ENCODE measurements around the gene CALML3.
"Not testable (repeated sequence)": the region's sequence is repeated elsewhere in the genome, so short reads cannot be mapped to it uniquely, and the experiment has no call there.

Gene CALML3

DNA sequence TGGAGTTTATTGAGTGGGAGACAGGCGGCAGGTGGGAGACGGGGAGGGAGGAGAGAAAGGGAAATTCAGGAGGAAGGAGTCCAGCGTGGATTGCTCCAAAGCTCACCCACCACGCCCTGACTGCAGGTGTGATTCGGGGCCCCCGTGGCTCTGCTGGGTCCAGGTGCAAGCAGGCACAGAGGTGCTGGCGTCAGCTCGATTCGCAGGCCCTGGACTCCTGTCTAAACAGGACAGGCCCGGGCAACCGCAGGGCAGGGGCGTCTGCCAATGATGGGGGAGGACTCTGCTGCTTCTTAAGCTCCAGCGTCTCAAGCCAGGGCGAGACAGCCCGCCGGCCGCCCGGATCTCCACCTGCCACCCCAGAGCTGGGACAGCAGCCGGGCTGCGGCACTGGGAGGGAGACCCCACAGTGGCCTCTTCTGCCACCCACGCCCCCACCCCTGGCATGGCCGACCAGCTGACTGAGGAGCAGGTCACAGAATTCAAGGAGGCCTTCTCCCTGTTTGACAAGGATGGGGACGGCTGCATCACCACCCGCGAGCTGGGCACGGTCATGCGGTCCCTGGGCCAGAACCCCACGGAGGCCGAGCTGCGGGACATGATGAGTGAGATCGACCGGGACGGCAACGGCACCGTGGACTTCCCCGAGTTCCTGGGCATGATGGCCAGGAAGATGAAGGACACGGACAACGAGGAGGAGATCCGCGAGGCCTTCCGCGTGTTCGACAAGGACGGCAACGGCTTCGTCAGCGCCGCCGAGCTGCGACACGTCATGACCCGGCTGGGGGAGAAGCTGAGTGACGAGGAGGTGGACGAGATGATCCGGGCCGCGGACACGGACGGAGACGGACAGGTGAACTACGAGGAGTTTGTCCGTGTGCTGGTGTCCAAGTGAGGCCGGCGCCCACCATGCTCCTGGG is at the start of gene CALML3:
TSS of gene CALML3 (plus strand) at position 321 of the 920 bp plus-strand sequence. CDS start at position 446, 125 bp downstream.
- Mint-ChIP-seq H3K9me3 (no peaks in the 10 kb centered on the region), H3K4me3 (no peak within 1 kb of the TSS), H3K27me3 (no peaks in the 10 kb centered on the region), H3K4me1 (ENCODE audit: low read depth) (no peaks in the 10 kb centered on the region), H3K36me3 (ENCODE audit: low read depth) (no peaks in the 10 kb centered on the region), H3K27ac (no peak within 1 kb of the TSS)

DNA sequence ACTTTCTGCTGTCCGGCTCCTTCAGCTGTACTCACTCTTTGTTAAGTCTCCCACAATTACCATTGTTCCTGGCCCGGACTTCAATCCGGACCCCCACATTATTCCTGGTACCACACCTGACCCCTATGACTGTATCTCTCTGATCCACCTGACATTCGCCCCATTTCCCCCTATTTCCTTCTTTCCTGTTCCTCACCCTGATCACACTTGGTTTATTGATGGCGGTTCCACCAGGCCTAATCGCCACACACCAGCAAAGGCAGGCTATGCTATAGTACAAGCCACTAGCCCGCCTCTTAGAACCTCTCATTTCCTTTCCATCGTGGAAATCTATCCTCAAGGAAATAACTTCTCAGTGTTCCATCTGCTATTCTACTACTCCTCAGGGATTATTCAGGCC is 49.7 kb upstream of the CALML3 start:
- not testable (repeated sequence) for H3K27ac Mint-ChIP-seq; H3K36me3 Mint-ChIP-seq (ENCODE audit: low read depth)

GRCh38 chr10:5475974-5476807 is 48.6 kb upstream of the CALML3 start:
- H3K36me3 Mint-ChIP-seq (ENCODE audit: low read depth); H3K27me3 Mint-ChIP-seq; H3K4me3 Mint-ChIP-seq; H3K27ac Mint-ChIP-seq; H3K9me3 Mint-ChIP-seq: not testable (repeated sequence)
- H3K4me1 Mint-ChIP-seq (ENCODE audit: low read depth), result peaks cover 14% of the 10 kb centered on the region

More for the DNA sequence above, 49.7 kb upstream of the CALML3 start:
- not testable (repeated sequence) for H3K9me3 Mint-ChIP-seq, H3K27me3 Mint-ChIP-seq, H3K4me3 Mint-ChIP-seq
- H3K4me1 Mint-ChIP-seq (ENCODE audit: low read depth), result peaks cover 12% of the 10 kb centered on the region

DNA sequence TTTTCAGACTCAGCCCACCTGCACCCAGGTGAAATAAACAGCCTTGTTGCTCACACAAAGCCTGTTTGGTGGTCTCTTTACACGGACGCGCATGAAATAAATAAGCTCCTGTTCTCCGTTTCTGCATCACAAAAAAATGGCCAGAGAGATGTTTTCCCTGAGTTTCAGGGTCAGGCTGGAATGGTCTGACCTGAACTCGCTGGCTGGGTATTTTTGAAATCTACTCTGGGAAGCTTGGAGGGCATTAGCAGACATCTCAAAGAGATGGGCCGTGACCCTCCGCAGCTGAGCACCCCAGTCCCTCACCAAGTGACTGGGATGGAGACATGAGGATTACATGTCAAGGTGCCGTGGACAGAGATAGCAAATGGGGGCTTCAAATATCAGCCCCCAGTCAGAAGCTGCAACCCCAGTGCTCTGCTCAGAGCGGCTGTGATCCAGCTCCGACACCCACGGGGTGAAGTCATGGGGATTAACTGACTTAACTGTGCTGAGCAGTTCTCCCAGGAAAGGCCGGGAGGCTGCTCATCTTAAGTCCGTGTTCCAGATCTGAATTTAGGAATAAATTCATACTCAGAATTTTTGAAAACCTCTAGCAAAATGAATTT is 47.7 kb upstream of the CALML3 start:
- Mint-ChIP-seq H3K4me1 (ENCODE audit: low read depth) (peaks cover 14% of the 10 kb centered on the region), H3K27ac (no peak overlapping the region), H3K9me3 (no peaks in the 10 kb centered on the region), H3K36me3 (ENCODE audit: low read depth) (no peaks in the 10 kb centered on the region), H3K27me3 (no peaks in the 10 kb centered on the region), H3K4me3 (no peak overlapping the region)

- peaks cover 14% of the 10 kb centered on the region for H3K4me1 Mint-ChIP-seq (ENCODE audit: low read depth)
- no peaks in the 10 kb centered on the region for H3K36me3 Mint-ChIP-seq (ENCODE audit: low read depth)
- H3K9me3 Mint-ChIP-seq, result no peaks in the 10 kb centered on the region
- H3K27me3 Mint-ChIP-seq, result no peaks in the 10 kb centered on the region
- H3K4me3 Mint-ChIP-seq, result no peak overlapping the region
- no peak overlapping the region for H3K27ac Mint-ChIP-seq
These were observed 46.6 kb upstream of the CALML3 start for GRCh38 chr10:5477948-5478693.

GRCh38 chr10:5478694-5479305 is 46.0 kb upstream of the CALML3 start:
- no peaks in the 10 kb centered on the region for H3K27me3 Mint-ChIP-seq
- H3K4me3 Mint-ChIP-seq, result no peak overlapping the region
- no peaks in the 10 kb centered on the region for H3K36me3 Mint-ChIP-seq (ENCODE audit: low read depth)
- H3K9me3 Mint-ChIP-seq, result no peaks in the 10 kb centered on the region
- H3K27ac Mint-ChIP-seq, result no peak overlapping the region
- H3K4me1 Mint-ChIP-seq (ENCODE audit: low read depth), result peaks cover 14% of the 10 kb centered on the region

GRCh38 chr10:5479481-5480161 is 45.1 kb upstream of the CALML3 start:
- no peak overlapping the region for H3K27ac Mint-ChIP-seq
- H3K4me1 Mint-ChIP-seq (ENCODE audit: low read depth), result peaks cover 14% of the 10 kb centered on the region
- no peaks in the 10 kb centered on the region for H3K36me3 Mint-ChIP-seq (ENCODE audit: low read depth)
- no peaks in the 10 kb centered on the region for H3K9me3 Mint-ChIP-seq
- H3K4me3 Mint-ChIP-seq, result no peak overlapping the region
- H3K27me3 Mint-ChIP-seq, result no peaks in the 10 kb centered on the region

DNA sequence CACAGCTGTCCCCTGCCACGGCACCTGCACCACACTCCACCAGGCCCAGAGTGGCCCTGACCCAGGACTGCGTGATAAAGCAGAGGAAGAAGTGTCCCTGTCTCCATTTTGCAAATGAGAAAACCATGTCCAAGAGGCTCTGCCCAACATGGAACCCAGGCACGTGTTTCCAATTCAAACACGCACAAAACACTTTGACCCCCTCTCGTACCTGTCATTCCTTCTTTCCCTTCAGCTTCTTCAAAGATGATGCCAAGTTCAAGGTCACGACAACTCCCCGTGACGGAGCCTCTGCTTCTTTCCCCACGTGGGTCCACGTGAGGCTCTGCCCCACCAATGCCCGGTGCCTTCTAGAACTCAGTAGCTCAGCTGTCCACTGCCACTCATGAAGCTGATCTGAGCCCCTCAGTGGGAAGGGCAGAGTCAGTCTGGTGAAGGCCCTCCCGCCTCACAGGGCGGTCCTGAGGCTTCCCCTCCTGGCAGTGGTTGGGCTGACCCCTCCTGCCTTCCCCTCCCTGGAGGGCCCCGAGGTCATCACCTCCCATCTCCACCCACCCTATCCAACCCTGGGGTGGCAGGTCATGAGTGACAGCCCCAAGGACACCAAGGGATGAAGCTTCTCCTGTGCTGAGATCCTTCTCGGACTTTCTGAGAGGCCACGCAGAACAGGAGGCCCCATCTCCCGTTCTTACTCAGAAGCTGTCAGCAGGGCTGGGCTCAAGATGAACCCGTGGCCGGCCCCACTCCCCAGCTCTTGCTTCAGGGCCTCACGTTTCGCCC is 44.4 kb upstream of the CALML3 start:
- Mint-ChIP-seq H3K27ac (no peak overlapping the region), H3K27me3 (no peaks in the 10 kb centered on the region), H3K36me3 (ENCODE audit: low read depth) (no peaks in the 10 kb centered on the region), H3K4me3 (no peak overlapping the region), H3K4me1 (ENCODE audit: low read depth) (peaks cover 14% of the 10 kb centered on the region), H3K9me3 (no peaks in the 10 kb centered on the region)

- H3K9me3 Mint-ChIP-seq, result no peaks in the 10 kb centered on the region
- peaks cover 14% of the 10 kb centered on the region for H3K4me1 Mint-ChIP-seq (ENCODE audit: low read depth)
- no peak overlapping the region for H3K4me3 Mint-ChIP-seq
- no peaks in the 10 kb centered on the region for H3K36me3 Mint-ChIP-seq (ENCODE audit: low read depth)
- H3K27ac Mint-ChIP-seq, result no peak overlapping the region
- H3K27me3 Mint-ChIP-seq, result no peaks in the 10 kb centered on the region
These were observed 43.6 kb upstream of the CALML3 start for GRCh38 chr10:5481121-5481520.

DNA sequence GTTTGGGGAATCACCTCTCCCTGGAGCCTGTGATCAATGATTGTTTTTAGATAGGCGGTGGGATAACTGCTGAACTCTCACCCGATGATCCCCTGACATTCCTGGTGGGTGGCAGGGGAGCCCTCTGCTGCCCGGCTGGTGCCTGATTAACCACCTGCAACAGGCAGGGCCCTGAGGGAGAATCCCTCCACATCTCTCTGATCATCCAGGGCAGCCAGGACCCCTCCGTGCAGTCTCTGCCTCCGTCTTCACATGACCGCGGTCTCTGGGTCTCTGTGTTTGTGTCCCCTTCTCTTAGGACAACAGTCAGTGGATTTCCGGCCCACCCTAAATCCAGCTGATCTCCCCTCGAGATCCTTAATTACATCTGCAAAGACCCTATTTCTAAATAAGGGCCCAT is 42.7 kb upstream of the CALML3 start:
- no peak overlapping the region for H3K4me3 Mint-ChIP-seq
- H3K4me1 Mint-ChIP-seq (ENCODE audit: low read depth), result peaks cover 14% of the 10 kb centered on the region
- no peak overlapping the region for H3K27ac Mint-ChIP-seq
- no peaks in the 10 kb centered on the region for H3K9me3 Mint-ChIP-seq
- H3K27me3 Mint-ChIP-seq, result no peaks in the 10 kb centered on the region
- no peaks in the 10 kb centered on the region for H3K36me3 Mint-ChIP-seq (ENCODE audit: low read depth)

- peaks cover 11% of the 10 kb centered on the region for H3K4me1 Mint-ChIP-seq (ENCODE audit: low read depth)
- H3K27me3 Mint-ChIP-seq, result no peaks in the 10 kb centered on the region
- H3K4me3 Mint-ChIP-seq, result no peak overlapping the region
- H3K27ac Mint-ChIP-seq, result no peak overlapping the region
- H3K9me3 Mint-ChIP-seq, result no peaks in the 10 kb centered on the region
- H3K36me3 Mint-ChIP-seq (ENCODE audit: low read depth), result no peaks in the 10 kb centered on the region
These were observed 40.6 kb upstream of the CALML3 start for GRCh38 chr10:5484205-5484604.

- Mint-ChIP-seq H3K27ac (no peak overlapping the region), H3K9me3 (no peaks in the 10 kb centered on the region), H3K36me3 (ENCODE audit: low read depth) (no peaks in the 10 kb centered on the region), H3K27me3 (no peaks in the 10 kb centered on the region), H3K4me1 (ENCODE audit: low read depth) (peaks cover 9% of the 10 kb centered on the region), H3K4me3 (no peak overlapping the region)
These were observed 39.5 kb upstream of the CALML3 start for GRCh38 chr10:5485290-5485689.
